Measurements from ENCODE around the gene SIL1. TPM values are rescaled to one million over a fixed set of nuclear protein-coding genes. Genes with fewer than 3 reads are reported as not detected.

Gene SIL1
- total and polyA plus RNA-seq, 2 experiments from 2014 or later, result 78.8 to 89.8 TPM

- no peak overlapping the region for H2AFZ ChIP-seq
- no peak overlapping the region for H3K4me2 ChIP-seq (ENCODE audit: unreplicated experiment)
- H3K27me3 ChIP-seq (replicated peaks; ENCODE audit: insufficient read depth), result no peaks in the 10 kb centered on the region
- TF ChIP-seq EZH2phosphoT487 (IDR thresholded peaks at IDR 0.05; ENCODE audit: insufficient read depth, low read depth) (no peak), EZH2 (IDR thresholded peaks at IDR 0.05; ENCODE audit: insufficient read depth, poor library complexity, severe bottlenecking) (no peak)
- no peak for DNase-seq
- no peaks in the 10 kb centered on the region for H3K9me2 ChIP-seq (ENCODE audit: insufficient read depth)
- H3K27ac ChIP-seq, result no peak overlapping the region
- peaks cover 2% of the 10 kb centered on the region; the same call in 1 of the 2 replicates for H3F3A ChIP-seq (ENCODE audit: insufficient read depth)
- no peak overlapping the region for H3K9ac ChIP-seq
- no peak overlapping the region for H3K4me3 ChIP-seq
- no peaks in the 10 kb centered on the region for H3K4me1 ChIP-seq (ENCODE audit: insufficient read depth)
- 92 to 94% methylated on average over 18 of the region's 18 CpGs for WGBS, 2 experiments (ENCODE audit: low coverage in 1 of 2, low lambda C conversion rate in 2 of 2, missing lambda C conversion rate in 2 of 2)
- H3K79me2 ChIP-seq (ENCODE audit: insufficient read depth), result no peaks in the 10 kb centered on the region
- H4K20me1 ChIP-seq (ENCODE audit: insufficient read depth), result no peaks in the 10 kb centered on the region
- in situ Hi-C loops (cut with MboI), result no loop called here
- peaks cover 51% of the 10 kb centered on the region; the same call in 1 of the 2 replicates for H3K36me3 ChIP-seq (ENCODE audit: low read depth)
- H3K9me3 ChIP-seq (ENCODE audit: low read depth), result no peaks in the 10 kb centered on the region
Measured at GRCh38 chr5:138933522-138934290, 264.5 kb downstream of the SIL1 start.

DNA sequence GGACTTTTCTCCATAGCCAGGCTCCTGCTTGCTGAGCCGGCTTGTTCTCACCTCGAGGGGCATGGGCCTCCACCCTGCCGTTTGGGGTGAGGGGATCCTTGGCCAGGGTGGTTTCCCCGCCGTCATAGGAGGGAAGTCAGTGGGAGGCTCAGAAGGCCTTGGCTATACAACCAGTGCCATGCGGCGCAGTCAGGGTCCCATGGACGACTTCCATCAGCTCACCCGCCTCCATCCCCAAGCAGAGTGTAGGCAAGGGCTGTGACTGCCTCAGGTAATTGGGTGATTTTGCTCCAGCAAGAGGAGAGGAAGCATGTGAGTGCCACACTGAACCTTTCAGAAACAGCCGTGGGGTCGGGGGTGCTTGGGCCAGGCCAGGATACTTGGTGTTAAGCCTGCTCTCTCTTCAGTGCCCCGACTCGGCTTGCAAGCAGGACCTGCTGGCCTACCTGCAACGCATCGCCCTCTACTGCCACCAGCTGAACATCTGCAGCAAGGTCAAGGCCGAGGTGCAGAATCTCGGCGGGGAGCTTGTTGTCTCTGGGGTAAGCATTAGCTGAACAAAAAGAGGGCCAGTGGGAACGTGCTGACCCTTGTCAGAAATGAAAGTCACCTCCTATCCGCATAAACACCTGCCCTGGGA, 265.9 kb downstream of the SIL1 start:
- in situ Hi-C loops (cut with MboI), result no loop called here
- no peak for DNase-seq
- Histone ChIP-seq H2AFZ (no peak overlapping the region), H3K9me2 (ENCODE audit: insufficient read depth) (no peaks in the 10 kb centered on the region), H3K4me1 (ENCODE audit: insufficient read depth) (no peaks in the 10 kb centered on the region), H3K4me3 (no peak overlapping the region), H3K4me2 (ENCODE audit: unreplicated experiment) (no peak overlapping the region), H3K9ac (no peak overlapping the region), H3K79me2 (ENCODE audit: insufficient read depth) (peaks cover 7% of the 10 kb centered on the region; the same call in 1 of the 2 replicates), H3K27me3 (replicated peaks; ENCODE audit: insufficient read depth) (no peaks in the 10 kb centered on the region), H3F3A (ENCODE audit: insufficient read depth) (peaks cover 7% of the 10 kb centered on the region; the same call in 1 of the 2 replicates), H4K20me1 (ENCODE audit: insufficient read depth) (no peaks in the 10 kb centered on the region), H3K9me3 (ENCODE audit: low read depth) (no peaks in the 10 kb centered on the region), H3K36me3 (ENCODE audit: low read depth) (peaks cover 57% of the 10 kb centered on the region; the same call in 1 of the 2 replicates), H3K27ac (no peak overlapping the region)
- no peak for TF ChIP-seq EZH2phosphoT487 (IDR thresholded peaks at IDR 0.05; ENCODE audit: insufficient read depth, low read depth)
- no peak for TF ChIP-seq EZH2 (IDR thresholded peaks at IDR 0.05; ENCODE audit: insufficient read depth, poor library complexity, severe bottlenecking)
- 86 to 88% methylated on average over 20 of the region's 20 CpGs for WGBS, 2 experiments (ENCODE audit: low coverage in 1 of 2, low lambda C conversion rate in 2 of 2, missing lambda C conversion rate in 2 of 2)

- H4K20me1 ChIP-seq (ENCODE audit: insufficient read depth), result no peaks in the 10 kb centered on the region
- H3K4me3 ChIP-seq, result no peak overlapping the region
- WGBS, 2 experiments (ENCODE audit: low coverage in 1 of 2, low lambda C conversion rate in 2 of 2, missing lambda C conversion rate in 2 of 2), result 60 to 61% methylated on average over 10 of the region's 10 CpGs
- H3K9me2 ChIP-seq (ENCODE audit: insufficient read depth), result no peaks in the 10 kb centered on the region
- H3F3A ChIP-seq (ENCODE audit: insufficient read depth), result peaks cover 7% of the 10 kb centered on the region; the same call in 1 of the 2 replicates
- TF ChIP-seq EZH2phosphoT487 (IDR thresholded peaks at IDR 0.05; ENCODE audit: insufficient read depth, low read depth) (no peak), EZH2 (IDR thresholded peaks at IDR 0.05; ENCODE audit: insufficient read depth, poor library complexity, severe bottlenecking) (no peak)
- no peaks in the 10 kb centered on the region for H3K9me3 ChIP-seq (ENCODE audit: low read depth)
- no peak for DNase-seq
- no peaks in the 10 kb centered on the region for H3K4me1 ChIP-seq (ENCODE audit: insufficient read depth)
- H3K9ac ChIP-seq, result no peak overlapping the region
- in situ Hi-C loops (cut with MboI), result no loop called here
- H3K27me3 ChIP-seq (replicated peaks; ENCODE audit: insufficient read depth), result no peaks in the 10 kb centered on the region
- no peak overlapping the region for H3K27ac ChIP-seq
- H3K36me3 ChIP-seq (ENCODE audit: low read depth), result peaks cover 59% of the 10 kb centered on the region
- H3K79me2 ChIP-seq (ENCODE audit: insufficient read depth), result peaks cover 12% of the 10 kb centered on the region; the same call in 1 of the 2 replicates
- no peak overlapping the region for H2AFZ ChIP-seq
- H3K4me2 ChIP-seq (ENCODE audit: unreplicated experiment), result no peak overlapping the region
Measured at GRCh38 chr5:138930371-138931097, 267.6 kb downstream of the SIL1 start.

DNA sequence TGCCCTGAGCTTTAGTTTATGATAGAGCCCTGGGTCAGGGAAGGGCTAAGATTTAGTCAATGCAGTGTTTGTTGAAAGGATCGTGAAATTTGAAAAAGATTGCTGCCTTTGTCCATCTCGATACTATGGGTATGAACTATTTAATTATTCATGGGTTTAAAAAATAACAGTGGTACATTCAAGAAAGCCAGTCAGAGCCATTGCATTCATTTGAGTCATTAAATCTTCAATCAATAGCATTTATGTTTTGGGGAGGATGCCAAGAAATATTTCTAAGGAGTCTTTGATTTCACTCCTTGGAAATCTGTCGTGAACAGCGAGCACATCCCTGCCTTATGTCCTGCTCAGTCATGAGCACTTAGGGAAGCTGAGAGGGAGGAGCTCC, 268.6 kb downstream of the SIL1 start:
- Histone ChIP-seq H3K27me3 (replicated peaks; ENCODE audit: insufficient read depth) (no peaks in the 10 kb centered on the region), H3F3A (ENCODE audit: insufficient read depth) (peaks cover 7% of the 10 kb centered on the region; the same call in 1 of the 2 replicates), H3K4me2 (ENCODE audit: unreplicated experiment) (no peak overlapping the region), H3K9me2 (ENCODE audit: insufficient read depth) (no peaks in the 10 kb centered on the region), H3K4me1 (ENCODE audit: insufficient read depth) (no peaks in the 10 kb centered on the region), H3K36me3 (ENCODE audit: low read depth) (peaks cover 64% of the 10 kb centered on the region), H3K9me3 (ENCODE audit: low read depth) (no peaks in the 10 kb centered on the region), H4K20me1 (ENCODE audit: insufficient read depth) (no peaks in the 10 kb centered on the region), H3K27ac (no peak overlapping the region), H3K4me3 (no peak overlapping the region), H3K79me2 (ENCODE audit: insufficient read depth) (peaks cover 19% of the 10 kb centered on the region), H2AFZ (no peak overlapping the region), H3K9ac (no peak overlapping the region)
- 73 to 84% methylated on average over 4 of the region's 4 CpGs for WGBS, 2 experiments (ENCODE audit: low coverage in 1 of 2, low lambda C conversion rate in 2 of 2, missing lambda C conversion rate in 2 of 2)
- in situ Hi-C loops (cut with MboI), result no loop called here
- TF ChIP-seq EZH2phosphoT487 (IDR thresholded peaks at IDR 0.05; ENCODE audit: insufficient read depth, low read depth) (no peak), EZH2 (IDR thresholded peaks at IDR 0.05; ENCODE audit: insufficient read depth, poor library complexity, severe bottlenecking) (no peak)
- no peak for DNase-seq
